ENCODE results near the gene PRKN.

DNA sequence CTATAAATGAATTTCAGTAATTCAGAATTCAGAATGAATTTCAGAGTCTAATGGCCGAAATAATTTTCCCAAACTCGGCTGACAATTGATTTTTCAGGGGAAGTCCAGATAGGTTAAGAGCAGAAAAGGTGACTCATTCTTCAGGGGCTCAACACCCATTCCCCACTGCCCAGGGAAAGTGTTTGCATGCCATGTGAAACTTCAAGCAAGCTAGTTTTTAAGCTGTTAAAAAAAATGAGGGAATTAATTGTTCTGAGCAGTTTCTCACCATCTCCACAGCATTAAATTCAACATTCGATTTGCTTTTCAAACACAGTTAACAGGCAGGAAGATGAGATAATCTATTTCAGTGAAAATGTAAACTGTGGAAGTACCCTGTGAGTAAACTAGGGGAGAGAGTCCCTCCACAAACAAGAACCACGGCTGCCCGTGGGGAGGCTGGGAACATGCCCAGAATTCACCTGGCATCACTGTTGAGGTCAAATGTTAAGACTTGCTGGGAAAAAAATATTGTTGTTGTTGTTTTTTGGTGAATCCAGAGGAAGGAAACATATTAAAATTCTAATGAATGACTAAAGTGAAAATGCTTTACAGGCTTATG, 803.0 kb downstream of the PRKN start:
- TF ChIP-seq, protein P1, sequence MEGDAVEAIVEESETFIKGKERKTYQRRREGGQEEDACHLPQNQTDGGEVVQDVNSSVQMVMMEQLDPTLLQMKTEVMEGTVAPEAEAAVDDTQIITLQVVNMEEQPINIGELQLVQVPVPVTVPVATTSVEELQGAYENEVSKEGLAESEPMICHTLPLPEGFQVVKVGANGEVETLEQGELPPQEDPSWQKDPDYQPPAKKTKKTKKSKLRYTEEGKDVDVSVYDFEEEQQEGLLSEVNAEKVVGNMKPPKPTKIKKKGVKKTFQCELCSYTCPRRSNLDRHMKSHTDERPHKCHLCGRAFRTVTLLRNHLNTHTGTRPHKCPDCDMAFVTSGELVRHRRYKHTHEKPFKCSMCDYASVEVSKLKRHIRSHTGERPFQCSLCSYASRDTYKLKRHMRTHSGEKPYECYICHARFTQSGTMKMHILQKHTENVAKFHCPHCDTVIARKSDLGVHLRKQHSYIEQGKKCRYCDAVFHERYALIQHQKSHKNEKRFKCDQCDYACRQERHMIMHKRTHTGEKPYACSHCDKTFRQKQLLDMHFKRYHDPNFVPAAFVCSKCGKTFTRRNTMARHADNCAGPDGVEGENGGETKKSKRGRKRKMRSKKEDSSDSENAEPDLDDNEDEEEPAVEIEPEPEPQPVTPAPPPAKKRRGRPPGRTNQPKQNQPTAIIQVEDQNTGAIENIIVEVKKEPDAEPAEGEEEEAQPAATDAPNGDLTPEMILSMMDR (IDR thresholded peaks at IDR 0.05; ENCODE audit: poor library complexity, severe bottlenecking), result no peak
- TF ChIP-seq POLR2AphosphoS5 (IDR thresholded peaks at IDR 0.05) (no peak), EZH2 (IDR thresholded peaks at IDR 0.05; ENCODE audit: borderline replicate concordance, insufficient read depth, low read length, poor library complexity, severe bottlenecking) (no peak), EP300 (conservative IDR thresholded peaks at IDR 0.05; ENCODE audit: poor library complexity, severe bottlenecking) (no peak), TAF1 (IDR thresholded peaks at IDR 0.05; ENCODE audit: low read depth) (no peak), MXI1 (conservative IDR thresholded peaks at IDR 0.05; ENCODE audit: poor library complexity, severe bottlenecking) (no peak), RAD21 (conservative IDR thresholded peaks at IDR 0.05) (no peak), SMC3 (conservative IDR thresholded peaks at IDR 0.05; ENCODE audit: poor library complexity) (no peak)
- TF ChIP-seq, protein P2, sequence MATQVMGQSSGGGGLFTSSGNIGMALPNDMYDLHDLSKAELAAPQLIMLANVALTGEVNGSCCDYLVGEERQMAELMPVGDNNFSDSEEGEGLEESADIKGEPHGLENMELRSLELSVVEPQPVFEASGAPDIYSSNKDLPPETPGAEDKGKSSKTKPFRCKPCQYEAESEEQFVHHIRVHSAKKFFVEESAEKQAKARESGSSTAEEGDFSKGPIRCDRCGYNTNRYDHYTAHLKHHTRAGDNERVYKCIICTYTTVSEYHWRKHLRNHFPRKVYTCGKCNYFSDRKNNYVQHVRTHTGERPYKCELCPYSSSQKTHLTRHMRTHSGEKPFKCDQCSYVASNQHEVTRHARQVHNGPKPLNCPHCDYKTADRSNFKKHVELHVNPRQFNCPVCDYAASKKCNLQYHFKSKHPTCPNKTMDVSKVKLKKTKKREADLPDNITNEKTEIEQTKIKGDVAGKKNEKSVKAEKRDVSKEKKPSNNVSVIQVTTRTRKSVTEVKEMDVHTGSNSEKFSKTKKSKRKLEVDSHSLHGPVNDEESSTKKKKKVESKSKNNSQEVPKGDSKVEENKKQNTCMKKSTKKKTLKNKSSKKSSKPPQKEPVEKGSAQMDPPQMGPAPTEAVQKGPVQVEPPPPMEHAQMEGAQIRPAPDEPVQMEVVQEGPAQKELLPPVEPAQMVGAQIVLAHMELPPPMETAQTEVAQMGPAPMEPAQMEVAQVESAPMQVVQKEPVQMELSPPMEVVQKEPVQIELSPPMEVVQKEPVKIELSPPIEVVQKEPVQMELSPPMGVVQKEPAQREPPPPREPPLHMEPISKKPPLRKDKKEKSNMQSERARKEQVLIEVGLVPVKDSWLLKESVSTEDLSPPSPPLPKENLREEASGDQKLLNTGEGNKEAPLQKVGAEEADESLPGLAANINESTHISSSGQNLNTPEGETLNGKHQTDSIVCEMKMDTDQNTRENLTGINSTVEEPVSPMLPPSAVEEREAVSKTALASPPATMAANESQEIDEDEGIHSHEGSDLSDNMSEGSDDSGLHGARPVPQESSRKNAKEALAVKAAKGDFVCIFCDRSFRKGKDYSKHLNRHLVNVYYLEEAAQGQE (IDR thresholded peaks at IDR 0.05; ENCODE audit: borderline replicate concordance), result no peak

Data from neural cell (in vitro differentiated cells).